Activated T-cell treated with anti-CD3 and anti-CD28 coated beads, Interleukin-2, amount 50 U/mL, for 4 hours (primary cell): Measurements from ENCODE around the gene BATF. TPM values are rescaled to one million over a fixed set of nuclear protein-coding genes. Genes with fewer than 3 reads are reported as not detected.

Experiments
- ATAC-seq, 2 donors: fragments of 200-7000 bp; cut with Tn5 transposase; one replicate each; pipeline ENCODE4 v1.10.0; 2021
- DNase-seq: peaks from one replicate; pipeline ENCODE4 v3.0.0-alpha.2; 2020
- H3K27me3 Mint-ChIP-seq: one replicate; pipeline ENCODE4 v1.8.0; 2021; ENCODE audit warnings: low read depth, mixed read lengths
- H3K36me3 Mint-ChIP-seq: one replicate; pipeline ENCODE4 v1.8.0; 2022; ENCODE audit warnings: mixed read lengths; ENCODE audit not compliant: insufficient read depth
- H3K4me1 Mint-ChIP-seq: one replicate; pipeline ENCODE4 v1.8.0; 2021; ENCODE audit warnings: low read depth, mixed read lengths
- H3K4me3 Mint-ChIP-seq: one replicate; pipeline ENCODE4 v1.8.0; 2021; ENCODE audit warnings: mild to moderate bottlenecking, moderate library complexity, mixed read lengths
- H3K9me3 Mint-ChIP-seq: one replicate; pipeline ENCODE4 v1.8.0; 2021; ENCODE audit warnings: mixed read lengths
- total RNA-seq, 3 donors: library from RNA; stranded (reverse); gene quantifications; one replicate each; pipeline ENCODE4 v1.2.1, GENCODE V29; 2021

The BATF gene
- total RNA-seq, 3 donors from 2014 or later: 186 to 193 (median 191) TPM

DNA sequence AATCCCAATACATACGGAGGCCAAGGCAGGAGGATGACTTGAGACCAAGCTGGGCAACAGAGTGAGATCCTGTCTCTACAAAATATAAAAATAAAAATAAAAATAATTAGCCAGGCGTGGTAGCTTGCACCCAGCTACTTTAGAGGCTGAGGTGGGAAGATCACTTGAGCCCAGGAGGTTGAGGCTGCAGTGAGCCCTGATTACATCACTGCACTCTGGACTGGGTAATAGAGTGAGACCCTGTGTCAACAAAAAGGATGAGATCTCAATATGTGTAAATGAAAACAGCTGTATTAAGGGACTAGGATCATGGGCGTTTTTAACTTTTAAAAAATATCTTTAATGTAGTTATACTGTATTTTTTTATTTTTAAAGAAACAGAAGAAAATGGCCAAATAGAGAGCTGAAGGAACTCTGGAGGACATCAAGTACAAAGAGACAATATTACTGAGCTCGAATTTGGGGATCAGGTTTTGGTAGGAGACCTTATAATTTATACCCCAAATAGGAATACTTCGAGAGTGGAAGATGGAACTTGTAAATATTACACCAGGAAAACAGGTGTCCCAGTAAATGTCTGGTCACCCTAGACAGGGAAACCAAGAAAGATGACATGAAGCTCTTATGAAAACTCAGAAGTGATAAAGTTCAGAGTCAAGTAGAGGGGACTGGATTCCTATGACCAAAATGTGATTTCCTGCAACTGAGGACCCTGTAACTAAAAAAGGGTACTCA lies 13.1 kb downstream of the BATF start:
- Mint-ChIP-seq H3K4me3 (no peak overlapping the region), H3K9me3 (no peaks in the 10 kb centered on the region), H3K27me3 (no peaks in the 10 kb centered on the region), H3K4me1 (peaks cover 74% of the 10 kb centered on the region), H3K36me3 (peaks cover 64% of the 10 kb centered on the region)
- no peak for ATAC-seq
- no peak for DNase-seq

DNA sequence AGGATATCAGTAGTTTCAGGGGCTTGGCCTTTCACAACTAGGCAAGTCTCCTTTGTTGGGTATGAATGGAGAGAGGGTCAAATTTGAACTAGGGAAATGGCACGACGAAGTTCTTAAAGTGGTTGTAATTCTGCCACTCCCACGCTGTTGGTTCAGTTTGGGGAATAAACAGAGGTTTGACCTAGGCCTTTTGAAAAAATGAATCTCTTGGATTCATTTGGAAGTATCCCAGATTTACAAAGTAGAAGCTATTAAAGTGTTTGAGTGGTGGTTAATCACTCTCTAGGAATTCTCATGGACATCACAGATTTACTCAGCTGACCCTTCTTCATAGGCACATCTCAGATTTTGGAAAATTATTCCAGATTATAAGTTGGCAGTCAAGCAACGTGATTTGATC lies 14.8 kb downstream of the BATF start:
- Mint-ChIP-seq H3K9me3 (no peaks in the 10 kb centered on the region), H3K4me1 (peaks cover 78% of the 10 kb centered on the region), H3K4me3 (no peak overlapping the region), H3K36me3 (peaks cover 60% of the 10 kb centered on the region), H3K27me3 (no peaks in the 10 kb centered on the region)
- no peak for ATAC-seq
- no peak for DNase-seq

DNA sequence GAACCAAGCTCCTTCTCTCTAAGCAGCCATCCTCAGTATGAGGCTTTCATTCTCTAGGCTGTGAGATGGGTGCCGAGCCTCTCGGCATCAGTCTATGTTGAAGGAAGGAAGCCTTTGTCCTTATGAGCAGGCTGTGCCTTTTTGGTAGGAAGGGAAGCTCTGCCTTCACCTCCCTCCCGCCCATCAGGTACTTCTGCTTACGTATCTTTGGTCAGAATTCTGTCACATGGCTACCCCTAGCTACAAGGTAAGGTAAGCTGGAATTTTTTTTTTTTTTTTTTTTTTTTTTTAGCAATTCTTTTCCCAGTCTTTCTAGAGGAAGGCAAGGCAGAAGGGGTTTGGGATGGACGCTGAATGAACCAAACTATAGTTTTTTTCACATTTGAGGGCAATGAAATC lies 16.9 kb downstream of the BATF start:
- Mint-ChIP-seq H3K36me3 (peaks cover 47% of the 10 kb centered on the region), H3K27me3 (no peaks in the 10 kb centered on the region), H3K9me3 (no peaks in the 10 kb centered on the region), H3K4me3 (peak overlapping the region; percentile 60), H3K4me1 (peaks cover 82% of the 10 kb centered on the region)
- DNase-seq (no peak), ATAC-seq (no peak)

DNA sequence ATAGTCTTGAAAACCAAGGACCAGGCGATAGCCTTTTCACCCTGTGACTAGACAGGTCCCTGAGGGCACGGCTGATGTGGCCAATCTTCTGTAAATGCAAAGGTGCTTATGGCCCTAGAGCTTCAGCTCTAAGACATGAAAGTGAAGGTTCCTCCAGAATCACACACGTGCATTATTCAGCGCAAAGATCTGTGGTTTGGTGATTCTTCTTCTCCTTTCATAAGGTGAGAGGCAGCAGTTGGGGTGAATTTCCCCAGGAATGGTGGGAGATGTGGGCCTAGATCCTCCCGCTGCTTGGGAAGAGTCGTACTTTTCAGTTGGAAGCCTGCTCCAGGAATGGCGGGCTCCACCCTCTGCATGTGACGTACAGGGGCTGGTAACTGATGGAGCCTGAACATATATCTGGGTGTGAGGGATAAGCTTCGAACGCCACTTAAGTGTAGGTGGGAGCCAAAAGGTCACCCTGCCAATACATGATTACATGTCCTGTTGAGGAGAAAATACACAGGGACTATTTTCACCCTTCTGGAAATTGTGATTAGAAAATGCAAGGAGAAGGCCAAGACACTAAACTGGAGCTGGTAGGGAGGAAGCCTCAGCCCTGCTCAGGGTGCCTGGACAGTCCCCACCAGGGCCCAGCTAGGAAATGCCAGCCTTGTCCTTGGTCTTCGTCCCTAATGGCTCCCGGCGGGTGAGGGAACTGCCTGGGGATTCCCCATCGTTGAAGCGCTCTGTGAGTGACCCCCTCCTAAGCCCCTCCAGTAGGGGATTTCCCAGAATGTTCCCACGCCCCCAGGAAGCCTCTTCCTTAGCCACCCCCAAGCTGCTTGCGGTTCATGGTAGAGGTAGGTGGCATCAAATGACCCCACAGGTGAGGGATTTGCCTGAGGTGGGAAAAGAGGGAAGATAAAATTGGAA lies 17.6 kb downstream of the BATF start:
- H3K27me3 Mint-ChIP-seq: no peaks in the 10 kb centered on the region
- peaks cover 79% of the 10 kb centered on the region for H3K4me1 Mint-ChIP-seq
- peaks cover 47% of the 10 kb centered on the region for H3K36me3 Mint-ChIP-seq
- DNase-seq (peak; percentile 43), ATAC-seq (peak; percentile 38)
- H3K9me3 Mint-ChIP-seq: no peaks in the 10 kb centered on the region
- H3K4me3 Mint-ChIP-seq: peak overlapping the region; percentile 60

DNA sequence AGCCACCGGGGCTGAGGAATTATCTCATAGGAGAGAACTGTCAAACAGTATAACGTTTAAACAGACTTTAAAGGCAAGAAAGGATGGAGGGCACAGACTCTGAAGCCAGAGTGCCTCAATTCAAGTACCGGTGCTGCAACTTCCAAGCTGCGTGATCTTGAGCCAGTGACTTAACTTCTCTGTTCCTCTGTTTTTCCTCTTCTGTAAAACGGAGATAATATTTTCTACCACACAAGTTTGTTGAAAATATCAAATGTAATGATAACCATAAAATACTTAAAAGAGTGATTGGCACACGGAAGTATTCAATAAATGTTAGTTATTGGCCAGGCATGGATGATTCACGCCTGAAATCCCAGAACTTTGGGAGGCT lies 18.2 kb downstream of the BATF start:
- H3K27me3 Mint-ChIP-seq: no peaks in the 10 kb centered on the region
- H3K9me3 Mint-ChIP-seq: no peaks in the 10 kb centered on the region
- H3K36me3 Mint-ChIP-seq: peaks cover 44% of the 10 kb centered on the region
- ATAC-seq: no peak
- H3K4me1 Mint-ChIP-seq: peaks cover 76% of the 10 kb centered on the region
- DNase-seq: no peak
- peak overlapping the region; percentile 60 for H3K4me3 Mint-ChIP-seq

DNA sequence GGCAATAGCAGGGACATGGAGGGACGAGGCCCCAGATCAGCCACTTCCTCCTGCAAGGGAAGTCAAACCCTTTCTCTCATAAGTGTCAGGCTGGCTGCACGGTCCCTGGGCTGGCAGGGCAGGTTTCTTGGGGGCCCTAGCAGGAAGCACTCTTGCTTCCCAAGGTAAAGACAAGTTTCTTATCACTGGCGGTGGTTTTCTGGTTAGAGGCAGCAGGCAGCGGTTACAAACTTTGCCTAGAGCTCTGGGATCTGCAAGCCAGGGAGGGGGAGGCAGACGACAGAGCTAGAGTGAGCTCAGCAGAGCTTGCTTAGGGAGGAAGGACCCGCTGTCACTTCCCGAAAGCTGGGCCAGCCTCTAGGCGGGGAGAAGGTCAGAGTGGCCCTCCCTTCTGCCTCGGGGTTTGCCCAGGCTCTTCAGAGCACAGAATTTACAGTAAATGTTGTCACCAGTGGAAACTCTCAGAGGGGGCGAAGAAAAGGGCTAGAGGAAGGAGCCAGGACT lies 20.4 kb downstream of the BATF start:
- ATAC-seq (peak; percentile 87 to 90), DNase-seq (peak; percentile 86)
- Mint-ChIP-seq H3K4me3 (peak overlapping the region; percentile 50), H3K27me3 (no peaks in the 10 kb centered on the region), H3K9me3 (no peaks in the 10 kb centered on the region), H3K36me3 (peaks cover 39% of the 10 kb centered on the region), H3K4me1 (peaks cover 75% of the 10 kb centered on the region)

DNA sequence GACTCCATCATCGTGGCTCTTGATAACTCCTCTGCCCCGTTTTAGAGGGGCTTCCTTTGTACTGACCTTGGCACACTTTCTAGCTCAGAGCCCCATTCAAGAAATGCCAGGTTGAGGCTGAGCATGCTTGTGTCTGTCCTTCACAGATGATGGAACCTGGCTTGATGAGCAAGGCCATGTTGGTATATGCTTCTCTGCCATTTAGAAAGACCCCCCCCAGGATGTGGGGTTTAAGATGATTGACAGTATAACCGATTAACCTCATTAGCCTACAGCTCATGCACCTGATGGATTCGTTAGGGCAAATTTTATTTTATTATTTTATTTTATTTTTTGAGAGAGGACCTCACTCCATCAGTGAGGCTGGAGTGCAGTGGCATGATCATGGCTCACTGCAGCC lies 21.0 kb downstream of the BATF start:
- DNase-seq (no peak), ATAC-seq (peak in 1 of 2 donors; percentile 13)
- Mint-ChIP-seq H3K27me3 (no peaks in the 10 kb centered on the region), H3K36me3 (peaks cover 42% of the 10 kb centered on the region), H3K4me3 (peak overlapping the region; percentile 50), H3K4me1 (peaks cover 79% of the 10 kb centered on the region), H3K9me3 (no peaks in the 10 kb centered on the region)

DNA sequence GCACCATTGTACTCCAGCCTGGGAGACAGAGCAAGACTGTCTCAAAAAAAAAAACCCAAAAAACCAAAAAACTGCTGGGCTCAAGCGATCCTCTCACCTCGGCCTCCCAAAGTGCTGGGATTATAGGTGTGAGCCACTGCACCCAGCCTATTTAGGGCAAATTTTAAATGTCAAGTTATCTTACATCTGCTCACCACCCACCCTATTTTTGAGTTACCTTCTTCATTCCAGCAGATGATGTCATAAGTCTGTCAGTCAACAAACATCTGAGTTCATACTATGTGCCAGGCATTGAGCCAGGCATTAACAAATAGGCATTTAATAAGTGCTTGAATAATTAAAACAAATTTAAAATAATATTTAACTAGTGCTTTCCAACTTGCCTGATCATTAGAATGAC lies 21.5 kb downstream of the BATF start:
- Mint-ChIP-seq H3K4me1 (peaks cover 79% of the 10 kb centered on the region), H3K36me3 (peaks cover 45% of the 10 kb centered on the region), H3K27me3 (no peaks in the 10 kb centered on the region), H3K9me3 (no peaks in the 10 kb centered on the region), H3K4me3 (peak overlapping the region; percentile 50)
- no peak for DNase-seq
- ATAC-seq: no peak

DNA sequence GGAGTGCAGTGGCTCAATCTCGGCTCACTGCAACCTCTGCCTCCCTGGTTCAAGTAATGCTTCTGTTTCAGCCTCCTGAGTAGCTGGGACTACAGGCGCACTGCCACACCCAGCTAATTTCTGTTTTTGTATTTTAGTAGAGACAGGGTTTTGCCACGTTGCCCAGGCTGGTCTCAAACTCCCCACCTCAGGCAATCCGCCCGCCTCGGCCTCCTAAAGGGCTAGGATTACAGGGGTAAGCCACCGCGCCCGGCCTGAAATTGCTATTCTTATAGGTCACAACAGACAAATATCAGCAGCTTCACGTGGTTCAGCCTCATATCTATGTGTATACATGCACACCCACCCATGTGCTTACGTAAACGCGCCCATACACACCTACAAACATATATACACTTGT lies 23.6 kb downstream of the BATF start:
- Mint-ChIP-seq H3K9me3 (no peaks in the 10 kb centered on the region), H3K4me3 (no peak overlapping the region), H3K27me3 (no peaks in the 10 kb centered on the region), H3K36me3 (peaks cover 34% of the 10 kb centered on the region), H3K4me1 (peaks cover 77% of the 10 kb centered on the region)
- no peak for ATAC-seq
- DNase-seq: no peak

DNA sequence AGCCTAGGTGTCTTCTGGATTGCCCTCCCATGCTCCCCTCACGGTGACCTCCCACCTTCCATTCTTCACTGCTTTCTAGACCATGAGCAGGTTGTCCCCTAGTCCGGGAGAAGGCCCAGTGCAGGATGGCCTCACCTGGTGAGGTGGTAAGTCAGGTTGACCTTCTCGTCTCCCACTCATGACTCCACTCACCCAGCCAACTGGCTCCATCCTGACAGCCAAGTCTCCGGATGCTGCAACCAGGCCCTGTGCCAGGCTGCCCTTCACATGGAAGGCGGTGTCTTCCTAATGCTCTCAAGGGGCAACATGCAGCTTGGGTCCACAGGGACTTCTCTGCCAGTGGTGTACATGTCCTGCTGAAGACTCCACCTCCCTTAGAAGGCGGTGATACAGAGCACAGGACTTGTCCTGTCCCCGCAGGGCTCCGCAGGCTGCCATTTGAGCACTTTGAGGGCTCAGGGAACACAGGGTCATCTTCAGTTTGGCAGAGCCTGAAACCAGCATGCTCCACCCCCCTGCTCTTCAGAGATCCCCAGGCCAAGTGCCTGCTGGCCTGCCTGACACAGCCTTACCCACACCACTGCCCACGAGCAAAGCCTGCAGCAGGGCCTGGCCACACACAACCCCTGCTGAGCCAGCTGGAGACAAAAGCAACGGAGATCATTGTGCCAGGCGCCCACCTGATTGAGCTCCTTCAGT lies 25.4 kb downstream of the BATF start:
- Mint-ChIP-seq H3K4me3 (no peak overlapping the region), H3K27me3 (no peaks in the 10 kb centered on the region), H3K9me3 (no peaks in the 10 kb centered on the region), H3K4me1 (peaks cover 67% of the 10 kb centered on the region), H3K36me3 (peaks cover 32% of the 10 kb centered on the region)
- DNase-seq (no peak), ATAC-seq (no peak)

DNA sequence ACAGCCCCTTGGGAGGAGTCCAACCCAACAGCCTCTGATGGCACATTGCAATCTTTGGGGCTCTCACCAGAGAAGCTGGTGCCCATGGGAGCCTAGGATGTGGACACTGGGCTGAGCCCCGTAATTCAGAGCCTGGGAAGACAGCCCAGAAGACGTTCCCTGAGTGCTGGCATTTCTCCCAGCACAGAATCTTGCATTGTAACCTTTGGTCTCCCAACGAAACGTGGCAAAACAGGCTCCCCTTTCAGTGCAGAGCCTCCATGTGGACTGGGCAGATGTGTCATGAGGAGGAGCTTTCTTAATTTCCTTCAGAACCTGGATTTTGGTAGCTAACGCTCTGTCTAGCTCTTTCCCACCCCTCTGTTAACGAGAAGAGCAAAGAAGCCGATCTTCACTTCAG lies 26.3 kb downstream of the BATF start:
- H3K9me3 Mint-ChIP-seq: no peaks in the 10 kb centered on the region
- DNase-seq: no peak
- H3K4me3 Mint-ChIP-seq: peak overlapping the region; percentile 21
- peaks cover 66% of the 10 kb centered on the region for H3K4me1 Mint-ChIP-seq
- H3K36me3 Mint-ChIP-seq: peaks cover 32% of the 10 kb centered on the region
- ATAC-seq: no peak
- no peaks in the 10 kb centered on the region for H3K27me3 Mint-ChIP-seq

DNA sequence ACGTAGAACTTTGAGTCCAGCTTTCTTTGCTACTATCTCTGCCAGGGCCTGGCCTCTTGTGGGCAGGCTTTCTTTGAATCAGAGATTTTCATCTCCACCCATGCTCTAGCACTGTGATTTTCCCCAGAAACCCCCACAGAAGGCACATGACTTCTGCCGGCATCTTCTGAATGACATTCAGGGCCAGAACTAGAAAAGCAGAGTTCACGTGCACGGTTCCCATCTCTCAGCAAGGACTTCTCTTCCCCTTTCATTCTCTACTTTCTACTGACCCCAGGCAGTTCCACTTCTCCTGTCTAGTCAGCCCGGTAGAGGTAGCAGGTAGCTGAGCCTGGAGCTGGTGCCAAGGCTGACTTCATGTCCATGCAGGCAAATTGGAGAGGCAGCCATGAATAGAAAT lies 26.9 kb downstream of the BATF start:
- Mint-ChIP-seq H3K4me1 (peaks cover 64% of the 10 kb centered on the region), H3K27me3 (no peaks in the 10 kb centered on the region), H3K36me3 (peaks cover 32% of the 10 kb centered on the region), H3K9me3 (no peaks in the 10 kb centered on the region), H3K4me3 (peak overlapping the region; percentile 22)
- no peak for DNase-seq
- peak; percentile 79 to 80 for ATAC-seq

DNA sequence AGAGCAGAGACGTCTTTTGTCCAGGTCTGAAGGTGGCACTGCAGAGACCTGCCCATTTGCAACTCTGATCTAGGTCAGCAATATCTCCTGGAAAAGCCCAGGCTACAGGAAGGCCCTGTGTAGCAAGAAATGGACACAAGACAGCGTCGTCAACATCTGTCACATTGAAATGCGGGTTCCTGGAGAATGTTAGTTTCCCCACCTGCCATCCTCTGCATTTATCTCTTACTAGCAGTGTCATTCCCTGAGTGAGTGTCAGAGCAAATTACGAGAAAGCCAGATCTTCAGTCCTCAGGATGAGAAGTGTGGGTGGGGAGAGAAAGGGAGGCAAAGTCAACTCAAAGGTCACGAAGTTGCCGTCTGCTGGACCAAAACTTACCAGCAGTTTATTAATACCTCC lies 28.8 kb downstream of the BATF start:
- Mint-ChIP-seq H3K4me3 (peak overlapping the region; percentile 14), H3K27me3 (no peaks in the 10 kb centered on the region), H3K4me1 (peaks cover 57% of the 10 kb centered on the region), H3K9me3 (no peaks in the 10 kb centered on the region), H3K36me3 (peaks cover 29% of the 10 kb centered on the region)
- ATAC-seq: no peak
- DNase-seq: no peak

DNA sequence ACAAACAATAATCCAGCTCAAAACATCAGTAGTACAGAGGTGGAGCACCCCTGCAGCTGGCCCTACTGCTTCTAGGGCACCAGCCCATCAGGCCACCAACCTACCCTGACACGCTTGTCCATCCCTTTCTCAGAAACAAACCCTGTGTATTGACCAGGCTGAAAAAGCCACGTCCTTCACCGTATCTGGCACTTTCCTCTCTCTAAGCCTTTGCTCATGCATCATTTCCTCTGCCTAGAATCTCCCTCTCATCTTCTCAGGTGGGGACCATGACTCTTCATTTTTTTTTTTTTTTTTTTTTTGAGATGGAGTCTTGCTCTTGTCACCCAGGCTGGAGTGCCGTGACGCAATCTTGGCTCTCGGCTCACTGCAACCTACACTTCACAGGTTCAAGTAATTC lies 30.9 kb downstream of the BATF start:
- DNase-seq: no peak
- H3K27me3 Mint-ChIP-seq: no peaks in the 10 kb centered on the region
- H3K9me3 Mint-ChIP-seq: no peaks in the 10 kb centered on the region
- H3K4me1 Mint-ChIP-seq: peaks cover 45% of the 10 kb centered on the region
- no peak for ATAC-seq
- peaks cover 15% of the 10 kb centered on the region for H3K36me3 Mint-ChIP-seq
- no peak overlapping the region for H3K4me3 Mint-ChIP-seq
